Activated CD4-positive, alpha-beta T cell treated with anti-CD3 and anti-CD28 coated beads, Interleukin-10, Interleukin-2, amounts not matched to agents 100 ng/mL and 50 ng/mL, durations not matched to agents 16 hours and 8 hours (primary cell): ENCODE results near the gene HMGCS2.
"Not testable (repeated sequence)": the region's sequence is repeated elsewhere in the genome, so short reads cannot be mapped to it uniquely, and the experiment has no call there.

Experiments used
- DNase-seq: peaks from one replicate; pipeline ENCODE4 v3.0.0-alpha.2; 2020

The HMGCS2 gene

GRCh38 chr1:119724611-119725218, 44.0 kb downstream of the HMGCS2 start:
- no peak for DNase-seq

GRCh38 chr1:119721896-119722295, 46.8 kb downstream of the HMGCS2 start:
- no peak for DNase-seq

- DNase-seq, result no peak
Observed at GRCh38 chr1:119720866-119721440, 47.8 kb downstream of the HMGCS2 start.

GRCh38 chr1:119718972-119719371, 49.7 kb downstream of the HMGCS2 start:
- no peak for DNase-seq

- no peak for DNase-seq
Observed at GRCh38 chr1:119718409-119718808, 50.3 kb downstream of the HMGCS2 start.

- no peak for DNase-seq
Observed at GRCh38 chr1:119715542-119715941, 53.2 kb downstream of the HMGCS2 start.

GRCh38 chr1:119714583-119714982, 54.1 kb downstream of the HMGCS2 start:
- no peak for DNase-seq

GRCh38 chr1:119713749-119714456, 54.8 kb downstream of the HMGCS2 start:
- no peak for DNase-seq

- DNase-seq, result no peak
Observed at GRCh38 chr1:119713039-119713748, 55.5 kb downstream of the HMGCS2 start.

GRCh38 chr1:119712342-119713038, 56.2 kb downstream of the HMGCS2 start:
- DNase-seq, result peak; percentile 73

GRCh38 chr1:119711804-119712341, 56.8 kb downstream of the HMGCS2 start, which contains the start of gene PHGDH:
TSS of gene PHGDH (plus strand) at chr1:119711934. CDS start at chr1:119712023, 89 bp downstream.
- DNase-seq, result peak; percentile 80

- not testable (repeated sequence) for DNase-seq
Observed at GRCh38 chr1:119711356-119711803, 57.3 kb downstream of the HMGCS2 start.

GRCh38 chr1:119706599-119706998, 62.1 kb downstream of the HMGCS2 start:
- not testable (repeated sequence) for DNase-seq

GRCh38 chr1:119703666-119704450, 64.8 kb downstream of the HMGCS2 start:
- DNase-seq, result no peak

- no peak for DNase-seq
Observed at GRCh38 chr1:119702384-119702783, 66.3 kb downstream of the HMGCS2 start.

- DNase-seq, result no peak
Observed at GRCh38 chr1:119701659-119702058, 67.0 kb downstream of the HMGCS2 start.

- no peak for DNase-seq
Observed at GRCh38 chr1:119700326-119700725, 68.4 kb downstream of the HMGCS2 start.
